NB4 (cell line): Measurements from ENCODE around the gene MED13L.

Experiments used
- DNase-seq: peaks from one replicate; pipeline ENCODE4 v3.0.0; 2010; ENCODE audit warnings: low read depth
- H3K4me3 ChIP-seq: one replicate; pipeline ENCODE4 v1.5.1; 2011; ENCODE audit warnings: mild to moderate bottlenecking, low read depth, low read length, moderate library complexity
- CTCF ChIP-seq: IDR thresholded peaks from one replicate; pipeline ENCODE4 v1.5.1; 2012; ENCODE audit warnings: low read depth, low read length
- MYC ChIP-seq: IDR thresholded peaks from 2 replicates; pipeline ENCODE4 v1.6.1; 2011; ENCODE audit warnings: low read depth, low read length
- POLR2A ChIP-seq: IDR thresholded peaks from 2 replicates; pipeline ENCODE4 v1.6.1; 2011; ENCODE audit warnings: mild to moderate bottlenecking; ENCODE audit not compliant: insufficient read length; ENCODE audit errors: extremely low read depth
- TF ChIP-seq, protein P1 (sequence below): IDR thresholded peaks from 2 replicates; pipeline ENCODE4 v1.6.1; 2011; ENCODE audit warnings: low read depth, low read length

MED13L gene

DNA sequence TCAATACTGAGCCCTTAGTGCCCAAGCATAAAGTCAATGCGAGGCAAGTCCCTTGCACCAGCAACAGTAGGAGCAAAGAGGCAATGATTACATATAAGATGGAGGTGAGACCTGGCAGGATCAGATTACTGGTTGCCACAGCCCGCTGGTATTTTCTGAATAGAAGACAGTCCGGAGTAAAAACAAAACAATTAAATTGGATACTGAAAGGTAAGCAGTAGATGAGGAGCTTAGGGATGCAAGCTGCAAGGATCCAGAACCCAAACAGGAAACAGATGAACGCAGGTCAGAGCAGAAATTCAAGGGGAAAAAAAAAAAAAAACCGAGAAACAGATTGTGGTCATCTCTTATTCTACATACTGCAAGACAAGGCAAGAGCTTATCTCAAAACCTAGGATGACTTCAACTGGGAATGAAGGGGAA lies 119.6 kb downstream of the MED13L start:
- H3K4me3 ChIP-seq: no peak overlapping the region
- no peak for DNase-seq
- TF ChIP-seq CTCF: no peak
- no peak for TF ChIP-seq MYC
- no peak for TF ChIP-seq POLR2A
- TF ChIP-seq, protein P1, sequence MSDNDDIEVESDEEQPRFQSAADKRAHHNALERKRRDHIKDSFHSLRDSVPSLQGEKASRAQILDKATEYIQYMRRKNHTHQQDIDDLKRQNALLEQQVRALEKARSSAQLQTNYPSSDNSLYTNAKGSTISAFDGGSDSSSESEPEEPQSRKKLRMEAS: no peak

GRCh38 chr12:116156614-116157013 lies 120.9 kb downstream of the MED13L start:
- DNase-seq: no peak
- TF ChIP-seq, protein P1: no peak
- TF ChIP-seq MYC (no peak), POLR2A (no peak), CTCF (no peak)
- no peak overlapping the region for H3K4me3 ChIP-seq

DNA sequence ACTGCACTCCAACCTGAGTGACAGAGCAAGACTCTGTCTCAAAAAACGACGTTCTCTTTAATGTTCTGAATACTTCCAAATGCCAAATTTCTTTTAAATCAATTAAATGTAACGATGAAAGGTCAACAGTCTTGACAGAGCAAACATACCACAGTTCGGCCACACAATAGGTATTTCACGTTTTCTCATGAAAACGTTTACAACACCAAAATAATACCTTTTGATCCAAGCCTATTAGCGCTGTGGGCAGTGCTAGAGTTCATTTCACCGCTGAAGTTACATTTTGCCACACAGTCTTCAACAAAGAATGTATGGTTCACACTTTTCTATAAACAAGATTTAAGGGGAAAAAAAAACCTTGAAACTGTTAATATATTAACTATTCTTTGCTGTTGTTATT lies 122.1 kb downstream of the MED13L start:
- no peak for DNase-seq

DNA sequence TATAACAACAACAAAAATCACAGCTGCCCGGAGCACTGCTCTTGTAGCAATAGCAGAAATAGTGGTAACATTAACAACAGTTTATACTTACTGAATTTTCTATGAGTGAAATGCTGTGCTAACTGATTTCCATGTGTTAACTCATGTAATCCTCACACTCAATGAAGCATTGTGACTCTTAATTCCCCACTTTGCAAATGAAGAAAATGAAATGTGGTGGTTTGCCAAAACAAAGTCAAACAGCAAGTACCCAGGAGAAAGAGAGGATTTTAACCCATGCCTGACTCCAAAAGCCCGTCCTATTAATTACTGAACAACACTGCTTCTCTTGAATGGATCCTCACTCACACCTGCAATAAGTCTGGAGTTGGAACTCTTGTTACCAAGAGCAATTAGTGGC lies 123.5 kb downstream of the MED13L start:
- H3K4me3 ChIP-seq: no peak overlapping the region
- DNase-seq: no peak
- no peak for TF ChIP-seq MYC

More for the DNA sequence above, 122.1 kb downstream of the MED13L start:
- H3K4me3 ChIP-seq: no peak overlapping the region
- TF ChIP-seq MYC (no peak), POLR2A (no peak), CTCF (no peak)
- TF ChIP-seq, protein P1: no peak

- peak; percentile 36 for DNase-seq
- no peak for TF ChIP-seq POLR2A
- TF ChIP-seq, protein P1: no peak
- TF ChIP-seq MYC: no peak
- TF ChIP-seq CTCF: no peak
- H3K4me3 ChIP-seq: no peak overlapping the region
These were observed 124.4 kb downstream of the MED13L start for GRCh38 chr12:116153113-116153512.

GRCh38 chr12:116152268-116152667 lies 125.2 kb downstream of the MED13L start:
- TF ChIP-seq CTCF (no peak), POLR2A (no peak), MYC (no peak)
- TF ChIP-seq, protein P1: no peak
- DNase-seq: no peak
- no peak overlapping the region for H3K4me3 ChIP-seq
